ENCODE data around the gene SUMO3.

- TF ChIP-seq, protein P1, sequence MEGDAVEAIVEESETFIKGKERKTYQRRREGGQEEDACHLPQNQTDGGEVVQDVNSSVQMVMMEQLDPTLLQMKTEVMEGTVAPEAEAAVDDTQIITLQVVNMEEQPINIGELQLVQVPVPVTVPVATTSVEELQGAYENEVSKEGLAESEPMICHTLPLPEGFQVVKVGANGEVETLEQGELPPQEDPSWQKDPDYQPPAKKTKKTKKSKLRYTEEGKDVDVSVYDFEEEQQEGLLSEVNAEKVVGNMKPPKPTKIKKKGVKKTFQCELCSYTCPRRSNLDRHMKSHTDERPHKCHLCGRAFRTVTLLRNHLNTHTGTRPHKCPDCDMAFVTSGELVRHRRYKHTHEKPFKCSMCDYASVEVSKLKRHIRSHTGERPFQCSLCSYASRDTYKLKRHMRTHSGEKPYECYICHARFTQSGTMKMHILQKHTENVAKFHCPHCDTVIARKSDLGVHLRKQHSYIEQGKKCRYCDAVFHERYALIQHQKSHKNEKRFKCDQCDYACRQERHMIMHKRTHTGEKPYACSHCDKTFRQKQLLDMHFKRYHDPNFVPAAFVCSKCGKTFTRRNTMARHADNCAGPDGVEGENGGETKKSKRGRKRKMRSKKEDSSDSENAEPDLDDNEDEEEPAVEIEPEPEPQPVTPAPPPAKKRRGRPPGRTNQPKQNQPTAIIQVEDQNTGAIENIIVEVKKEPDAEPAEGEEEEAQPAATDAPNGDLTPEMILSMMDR (IDR thresholded peaks at IDR 0.05): peak in 1 of 4 donors; percentile 31
- no peak for TF ChIP-seq POLR2A (IDR thresholded peaks at IDR 0.05)
Observed at GRCh38 chr21:44793592-44794374, 24.1 kb downstream of the SUMO3 start.
